Upper lobe of left lung (tissue), 4 donors: ENCODE results near the gene B9D1.

Source experiments
- CTCF ChIP-seq, 6 experiments: fragments of 450-650 bp in 4 of 6; fragments of 200-600 bp in 2 of 6; sonication (generic) in 2 of 6; IDR thresholded peaks; one replicate each; pipeline ENCODE4 v1.5.1; 2016 to 2019; ENCODE audit warnings: antibody characterized with exemption in 6 of 6
- POLR2AphosphoS5 ChIP-seq, 2 donors: sonication (generic); formaldehyde crosslinking; IDR thresholded peaks; one replicate each; pipeline ENCODE4 v1.5.1; 2017; ENCODE audit warnings: antibody characterized with exemption in 2 of 2

GRCh38 chr17:19325542-19325941 lies 37.0 kb downstream of the B9D1 start:
- TF ChIP-seq CTCF (IDR thresholded peaks at IDR 0.05): no peak
- no peak for TF ChIP-seq POLR2AphosphoS5 (IDR thresholded peaks at IDR 0.05)
